VCaP (cell line): ENCODE results near the gene CCT3.

ENCODE experiments used
- H3K27ac ChIP-seq: fragments of 450-650 bp; 2 replicates; pipeline ENCODE4 v1.5.1; 2017
- TF ChIP-seq, protein P1 (sequence below): fragments of 450-650 bp; conservative IDR thresholded peaks from 2 replicates; pipeline ENCODE4 v1.5.1; 2017; ENCODE audit warnings: mild to moderate bottlenecking, moderate library complexity

Gene CCT3

DNA sequence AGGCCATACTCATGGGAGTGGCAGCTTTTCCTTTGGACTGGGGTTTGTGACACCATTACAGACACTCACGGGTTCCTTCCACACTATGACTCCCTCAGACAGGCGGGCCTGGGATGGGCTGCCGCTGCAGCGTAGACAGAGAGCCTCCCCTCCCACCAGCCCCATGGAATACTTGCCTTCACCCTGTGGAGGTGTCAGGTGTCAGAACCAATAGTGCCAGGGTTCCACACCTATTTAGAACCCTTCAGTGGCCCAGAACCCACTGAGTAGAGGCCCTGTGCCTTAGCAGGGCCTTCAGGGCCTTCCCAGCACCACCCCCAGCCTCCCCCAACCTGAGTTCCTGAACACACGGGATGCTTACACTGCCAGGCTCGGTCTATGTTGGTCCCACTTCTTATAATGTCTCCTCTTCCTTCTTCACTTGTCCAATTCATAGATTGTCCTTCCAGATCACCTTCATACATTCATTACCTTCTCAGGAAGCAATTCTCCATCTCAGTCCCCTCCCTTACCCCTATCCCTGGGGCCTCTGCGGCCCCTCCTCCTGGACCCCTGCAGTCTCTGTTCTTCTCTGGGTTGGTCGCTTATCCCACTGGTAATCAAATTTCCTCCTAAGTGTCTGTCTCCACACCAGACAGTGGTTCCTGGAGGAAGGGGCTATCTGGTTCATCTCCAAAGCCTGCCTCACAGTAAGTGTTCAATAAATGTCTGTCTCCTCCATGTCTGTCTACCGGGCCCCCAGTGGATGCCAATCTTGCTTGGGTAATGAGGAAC, 29.5 kb upstream of the CCT3 start:
- peak overlapping the region; percentile 57; the same call in 1 of the 2 replicates for H3K27ac ChIP-seq
- TF ChIP-seq, protein P1, sequence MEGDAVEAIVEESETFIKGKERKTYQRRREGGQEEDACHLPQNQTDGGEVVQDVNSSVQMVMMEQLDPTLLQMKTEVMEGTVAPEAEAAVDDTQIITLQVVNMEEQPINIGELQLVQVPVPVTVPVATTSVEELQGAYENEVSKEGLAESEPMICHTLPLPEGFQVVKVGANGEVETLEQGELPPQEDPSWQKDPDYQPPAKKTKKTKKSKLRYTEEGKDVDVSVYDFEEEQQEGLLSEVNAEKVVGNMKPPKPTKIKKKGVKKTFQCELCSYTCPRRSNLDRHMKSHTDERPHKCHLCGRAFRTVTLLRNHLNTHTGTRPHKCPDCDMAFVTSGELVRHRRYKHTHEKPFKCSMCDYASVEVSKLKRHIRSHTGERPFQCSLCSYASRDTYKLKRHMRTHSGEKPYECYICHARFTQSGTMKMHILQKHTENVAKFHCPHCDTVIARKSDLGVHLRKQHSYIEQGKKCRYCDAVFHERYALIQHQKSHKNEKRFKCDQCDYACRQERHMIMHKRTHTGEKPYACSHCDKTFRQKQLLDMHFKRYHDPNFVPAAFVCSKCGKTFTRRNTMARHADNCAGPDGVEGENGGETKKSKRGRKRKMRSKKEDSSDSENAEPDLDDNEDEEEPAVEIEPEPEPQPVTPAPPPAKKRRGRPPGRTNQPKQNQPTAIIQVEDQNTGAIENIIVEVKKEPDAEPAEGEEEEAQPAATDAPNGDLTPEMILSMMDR = no peak

DNA sequence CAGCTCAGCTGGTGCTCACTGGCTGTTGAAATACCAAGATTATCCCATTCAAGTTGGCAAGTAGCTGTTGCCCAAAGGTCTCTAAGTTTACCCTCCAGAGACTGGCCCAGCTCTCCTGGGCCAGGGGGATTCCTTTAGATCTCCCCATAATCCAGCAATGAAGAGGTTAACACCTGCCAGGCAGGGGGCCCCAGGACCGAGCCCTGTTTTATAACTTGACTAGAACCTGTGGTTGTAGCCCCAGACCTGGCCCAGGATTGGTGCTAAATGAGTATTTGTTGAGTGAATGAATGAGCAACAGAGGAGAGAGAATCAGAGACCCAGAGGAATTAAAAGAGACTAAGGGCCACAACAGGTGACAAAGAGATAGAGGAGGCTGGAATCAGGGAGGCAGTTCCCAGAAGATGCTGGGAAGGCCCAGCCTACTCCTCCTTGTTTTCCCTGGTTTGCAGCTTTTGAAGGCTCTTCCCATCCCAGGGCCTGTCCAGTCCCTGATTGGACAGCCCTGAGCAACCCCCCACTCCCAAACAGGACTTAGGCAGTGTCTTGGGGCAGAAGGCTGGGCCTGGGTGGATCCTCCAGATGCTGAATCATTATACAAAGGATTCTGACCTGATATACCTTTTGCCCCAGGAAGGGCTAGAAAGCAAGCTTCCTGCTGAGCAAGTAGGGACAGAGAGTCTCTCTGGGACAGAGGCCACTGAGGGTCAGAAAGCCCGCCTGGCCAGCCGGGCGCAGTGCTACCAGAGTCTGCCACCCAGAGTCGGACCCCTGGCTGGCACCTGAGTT, 28.5 kb upstream of the CCT3 start:
- H3K27ac ChIP-seq = no peak overlapping the region
- TF ChIP-seq, protein P1 = no peak

DNA sequence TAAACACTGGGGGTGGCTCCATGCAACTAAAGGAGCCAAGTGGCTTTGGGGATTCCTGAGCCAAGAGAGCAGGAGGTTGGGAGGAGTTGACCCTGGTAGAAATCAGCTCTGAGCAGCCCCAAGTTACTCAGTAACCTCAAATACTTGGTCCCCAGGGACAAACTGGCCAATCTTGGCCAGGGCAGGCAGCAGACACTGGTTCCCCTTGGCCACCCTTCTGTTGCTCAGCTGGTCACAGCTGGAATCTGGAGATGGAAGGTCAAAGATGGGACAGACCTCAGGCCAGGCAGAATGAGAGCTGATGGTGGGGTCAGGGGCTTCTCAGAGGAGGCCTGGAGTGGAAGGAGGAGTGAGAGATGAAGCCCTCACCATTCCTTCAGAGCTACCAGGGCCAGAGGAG, 27.7 kb upstream of the CCT3 start:
- TF ChIP-seq, protein P1 = no peak
- H3K27ac ChIP-seq = no peak overlapping the region

DNA sequence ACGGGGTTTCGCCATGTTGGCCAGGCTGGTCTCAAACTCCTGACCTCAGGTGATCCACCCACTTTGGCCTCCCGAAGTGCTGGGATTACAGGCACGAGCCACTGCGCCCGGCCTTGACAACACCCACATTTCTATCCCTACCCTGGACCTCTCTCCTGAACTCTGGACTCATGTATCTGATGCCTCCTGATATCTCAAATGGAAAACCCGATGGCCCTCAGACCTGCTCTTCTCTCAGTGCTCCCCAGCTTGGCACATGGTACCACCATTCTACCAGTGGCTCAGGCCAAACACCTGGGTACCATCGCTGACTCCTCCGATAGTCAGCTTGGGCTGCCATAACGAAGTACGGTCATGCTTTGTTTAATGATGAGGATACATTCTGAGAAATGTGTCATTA, 22.4 kb upstream of the CCT3 start:
- TF ChIP-seq, protein P1 = no peak
- H3K27ac ChIP-seq = no peak overlapping the region

DNA sequence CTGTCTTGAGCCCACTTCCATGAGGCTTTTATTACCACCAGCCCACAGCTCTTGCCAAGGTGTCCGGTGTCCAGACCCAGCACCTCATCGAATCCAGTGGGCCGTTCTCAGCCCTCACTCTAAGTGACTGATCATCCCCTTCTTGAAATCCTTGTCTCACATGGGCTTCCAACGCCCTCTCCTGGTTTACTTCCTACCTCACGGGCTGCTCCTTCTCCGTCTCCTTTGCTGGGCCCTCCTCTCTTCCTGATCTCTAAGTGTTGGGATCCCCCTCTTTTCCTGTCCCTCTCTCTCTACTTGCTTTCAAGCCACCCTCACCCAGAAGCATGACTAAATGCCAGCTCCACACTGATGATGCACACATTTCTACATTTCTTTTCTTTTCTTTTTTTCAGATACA, 21.9 kb upstream of the CCT3 start:
- H3K27ac ChIP-seq = no peak overlapping the region
- TF ChIP-seq, protein P1 = 0 out of 2 replicates have a peak, but pooled peaks have one; percentile 15

DNA sequence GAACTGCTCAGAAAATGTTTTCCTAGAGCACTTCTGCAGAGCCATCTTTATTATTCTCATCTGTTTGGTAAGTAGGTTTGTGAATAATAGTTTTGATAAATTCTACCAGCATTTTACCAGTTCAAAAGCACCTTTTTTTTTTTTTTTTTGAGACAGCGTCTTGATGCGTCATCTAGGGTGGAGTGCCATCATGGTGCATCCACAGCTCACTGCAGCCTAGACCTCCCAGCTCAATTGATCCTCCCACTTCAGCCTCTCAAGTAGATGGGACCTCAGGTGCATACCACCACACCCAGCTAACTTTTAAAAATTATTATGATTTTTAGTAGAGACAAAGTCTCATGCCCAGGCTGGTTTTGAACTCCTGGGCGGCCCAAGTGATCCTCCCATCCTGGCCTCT, 21.2 kb upstream of the CCT3 start:
- TF ChIP-seq, protein P1 = no peak

DNA sequence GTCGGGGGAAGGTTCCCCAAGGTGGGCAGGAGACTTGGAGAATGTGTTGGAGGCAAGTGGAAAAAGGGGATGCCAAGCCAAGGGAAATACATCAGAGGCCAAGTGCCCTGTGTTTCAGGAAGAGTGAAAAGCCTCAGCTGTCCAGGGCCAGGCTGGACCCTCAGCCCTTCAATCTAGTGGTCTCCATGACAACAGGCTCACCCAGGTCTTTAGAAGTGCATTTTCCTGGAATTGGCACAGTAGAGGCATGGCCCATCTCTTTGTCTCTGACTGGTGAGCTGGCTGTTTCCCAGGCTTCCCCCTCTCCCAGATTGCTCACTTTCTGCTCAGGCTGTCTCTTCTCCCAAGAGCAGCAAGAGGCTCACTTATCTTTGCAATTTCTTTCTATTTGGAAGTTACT, 20.5 kb upstream of the CCT3 start:
- TF ChIP-seq, protein P1 = no peak

More for the DNA sequence above, 21.2 kb upstream of the CCT3 start:
- H3K27ac ChIP-seq = no peak overlapping the region

More for the DNA sequence above, 20.5 kb upstream of the CCT3 start:
- H3K27ac ChIP-seq = no peak overlapping the region
